Measurements from ENCODE around the gene ATG5.

The ATG5 gene

DNA sequence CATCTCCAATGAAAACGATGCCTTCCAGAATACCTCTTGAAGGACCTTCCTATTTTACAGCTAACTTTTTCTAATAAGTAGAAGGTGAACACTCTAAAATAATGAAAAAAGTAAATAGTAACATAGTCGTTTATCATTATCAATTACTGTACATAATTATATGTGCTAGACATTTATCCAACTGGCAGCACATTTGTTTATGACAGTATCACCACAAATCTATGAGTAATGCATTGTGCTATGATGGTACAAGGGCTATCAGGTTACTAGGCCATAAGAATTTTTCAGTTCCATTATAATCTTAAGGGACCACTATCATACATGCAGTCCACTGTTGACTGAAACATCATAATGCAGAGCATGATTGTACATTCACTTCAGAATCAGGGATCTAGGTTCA lies 68.4 kb downstream of the ATG5 start:
- no peak for TF ChIP-seq CTCF (IDR thresholded peaks at IDR 0.05; ENCODE audit: insufficient read depth, low read length, missing control alignments)
- ChIA-PET CTCF (interaction anchor here (1.1 to 2.5 kb wide), 5 partner anchors 9 to 44 kb away, joined by 3 to 5 read pairs (median 3); no protein-coding TSS in a partner anchor), POLR2A (no interaction called here)
- no peak for DNase-seq (ENCODE audit: low read depth, low spot score)
- no peak overlapping the region for H3K4me3 ChIP-seq (ENCODE audit: low read depth, low read length)

DNA sequence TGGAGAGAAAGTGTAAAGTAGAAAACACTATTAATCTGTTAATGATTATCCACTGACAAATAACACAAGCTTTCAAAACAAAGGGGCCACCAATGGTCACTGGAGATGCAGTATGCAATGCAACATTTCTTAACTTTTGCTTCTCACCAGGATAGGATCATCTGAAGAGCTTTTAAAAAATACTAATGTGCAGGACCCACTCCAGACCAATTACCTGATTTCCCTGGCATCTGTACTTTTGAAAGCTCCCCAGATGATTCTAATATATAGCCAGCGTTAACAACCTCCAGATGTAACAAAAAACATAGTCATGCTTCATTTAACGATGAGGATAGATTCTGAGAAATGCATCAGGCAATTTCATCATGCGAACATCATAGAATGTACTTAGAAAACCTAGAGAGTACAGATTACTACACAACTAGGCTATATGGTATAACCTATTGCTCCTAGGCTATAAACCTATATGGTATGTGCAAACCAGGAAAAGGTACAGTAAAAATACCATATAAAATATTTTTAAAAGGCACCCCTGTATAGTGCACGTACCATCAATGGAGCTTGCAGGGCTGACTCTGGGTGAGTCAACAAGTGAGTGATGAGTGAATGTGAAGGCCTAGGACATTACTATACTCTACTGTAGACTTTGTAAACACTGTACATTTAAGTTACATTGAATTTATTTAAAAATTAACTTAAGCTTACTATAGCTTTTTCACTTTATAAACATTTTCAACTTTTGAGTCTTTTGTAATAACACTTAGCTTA lies 69.2 kb downstream of the ATG5 start:
- no peak overlapping the region for H3K4me3 ChIP-seq (ENCODE audit: low read depth, low read length)
- no peak for TF ChIP-seq CTCF (IDR thresholded peaks at IDR 0.05; ENCODE audit: insufficient read depth, low read length, missing control alignments)
- ChIA-PET POLR2A (no interaction called here), CTCF (interaction anchor here (1.1 to 2.5 kb wide), 5 partner anchors 9 to 44 kb away, joined by 3 to 5 read pairs (median 3); no protein-coding TSS in a partner anchor)
- DNase-seq (ENCODE audit: low read depth, low spot score): no peak

DNA sequence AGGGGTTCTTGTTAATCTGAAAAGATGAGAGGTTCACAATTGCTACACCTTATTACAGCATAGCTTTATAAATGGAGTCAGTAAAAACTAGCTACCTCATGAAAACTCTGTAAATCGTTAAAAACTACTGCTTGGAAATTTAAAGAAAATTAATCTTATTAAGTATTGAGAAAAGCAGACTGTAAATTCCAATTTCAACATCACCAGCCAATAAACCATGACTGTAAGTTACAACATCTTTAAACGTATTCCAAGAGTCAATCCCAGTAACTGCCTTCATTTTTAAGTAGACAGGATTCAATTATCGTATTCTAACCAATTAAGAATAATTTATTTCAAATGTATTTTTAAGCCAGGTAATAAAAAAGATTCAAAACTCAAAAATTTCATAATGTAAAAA lies 70.3 kb downstream of the ATG5 start:
- no peak for DNase-seq (ENCODE audit: low read depth, low spot score)
- ChIA-PET CTCF (interaction anchor here (1.4 to 2.2 kb wide), 2 partner anchors 32 to 46 kb away, joined by 3 to 7 read pairs; no protein-coding TSS in a partner anchor), POLR2A (no interaction called here)
- H3K4me3 ChIP-seq (ENCODE audit: low read depth, low read length): no peak overlapping the region
- TF ChIP-seq CTCF (IDR thresholded peaks at IDR 0.05; ENCODE audit: insufficient read depth, low read length, missing control alignments): no peak

GRCh38 chr6:106254636-106255035 lies 70.9 kb downstream of the ATG5 start:
- no peak for TF ChIP-seq CTCF (IDR thresholded peaks at IDR 0.05; ENCODE audit: insufficient read depth, low read length, missing control alignments)
- CTCF ChIA-PET: interaction anchor here (1.4 to 2.2 kb wide), 2 partner anchors 31 to 46 kb away, joined by 3 to 7 read pairs; no protein-coding TSS in a partner anchor
- no peak overlapping the region for H3K4me3 ChIP-seq (ENCODE audit: low read depth, low read length)
- no peak for DNase-seq (ENCODE audit: low read depth, low spot score)
- POLR2A ChIA-PET: no interaction called here

GRCh38 chr6:106253731-106254130 lies 71.8 kb downstream of the ATG5 start:
- ChIA-PET POLR2A (interaction anchor here (1.1 kb wide), 1 partner anchor 260 kb away, joined by 8 read pairs; no protein-coding TSS in a partner anchor), CTCF (interaction anchor here (2.0 to 2.2 kb wide), 2 partner anchors 30 to 164 kb away, joined by 7 to 9 read pairs; no protein-coding TSS in a partner anchor)
- no peak overlapping the region for H3K4me3 ChIP-seq (ENCODE audit: low read depth, low read length)

More at GRCh38 chr6:106253731-106254130, 71.8 kb downstream of the ATG5 start:
- TF ChIP-seq CTCF (IDR thresholded peaks at IDR 0.05; ENCODE audit: insufficient read depth, low read length, missing control alignments): no peak
- DNase-seq (ENCODE audit: low read depth, low spot score): no peak

Measured in AG04449 (cell line).